ENCODE data around the gene TMTC1.

DNA sequence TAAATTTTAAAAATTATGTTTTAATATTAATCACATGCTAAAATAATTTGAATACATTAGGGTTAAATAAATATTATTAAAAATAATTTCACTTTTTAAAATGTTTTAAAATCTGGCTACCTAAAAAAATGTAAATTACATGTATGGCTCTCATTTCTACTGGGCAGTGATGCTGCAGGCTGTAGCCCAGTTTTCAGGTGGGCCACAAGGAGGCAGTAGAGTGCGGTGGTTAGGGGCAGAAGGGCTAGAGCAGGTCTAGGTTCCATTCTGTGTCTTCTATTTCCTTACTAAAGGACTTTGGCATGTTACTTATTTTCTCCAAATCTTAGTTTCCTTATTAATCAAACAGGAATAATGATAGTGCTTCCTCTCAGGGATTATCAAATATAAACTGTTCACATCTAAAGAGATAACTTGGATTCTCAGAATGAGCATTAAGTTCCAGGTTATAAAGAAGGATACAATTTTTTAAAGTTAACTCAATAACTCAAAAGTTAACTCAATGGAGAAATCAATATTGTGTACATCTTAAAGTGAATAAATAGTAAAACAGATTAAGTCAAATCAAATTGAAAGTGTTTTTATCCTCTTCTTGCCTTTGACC is 231.3 kb downstream of the TMTC1 start:
- TF ChIP-seq, protein P1, sequence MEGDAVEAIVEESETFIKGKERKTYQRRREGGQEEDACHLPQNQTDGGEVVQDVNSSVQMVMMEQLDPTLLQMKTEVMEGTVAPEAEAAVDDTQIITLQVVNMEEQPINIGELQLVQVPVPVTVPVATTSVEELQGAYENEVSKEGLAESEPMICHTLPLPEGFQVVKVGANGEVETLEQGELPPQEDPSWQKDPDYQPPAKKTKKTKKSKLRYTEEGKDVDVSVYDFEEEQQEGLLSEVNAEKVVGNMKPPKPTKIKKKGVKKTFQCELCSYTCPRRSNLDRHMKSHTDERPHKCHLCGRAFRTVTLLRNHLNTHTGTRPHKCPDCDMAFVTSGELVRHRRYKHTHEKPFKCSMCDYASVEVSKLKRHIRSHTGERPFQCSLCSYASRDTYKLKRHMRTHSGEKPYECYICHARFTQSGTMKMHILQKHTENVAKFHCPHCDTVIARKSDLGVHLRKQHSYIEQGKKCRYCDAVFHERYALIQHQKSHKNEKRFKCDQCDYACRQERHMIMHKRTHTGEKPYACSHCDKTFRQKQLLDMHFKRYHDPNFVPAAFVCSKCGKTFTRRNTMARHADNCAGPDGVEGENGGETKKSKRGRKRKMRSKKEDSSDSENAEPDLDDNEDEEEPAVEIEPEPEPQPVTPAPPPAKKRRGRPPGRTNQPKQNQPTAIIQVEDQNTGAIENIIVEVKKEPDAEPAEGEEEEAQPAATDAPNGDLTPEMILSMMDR (conservative IDR thresholded peaks at IDR 0.05; ENCODE audit: low read depth in 2 of 2): peak; percentile 94 to 95
- TF ChIP-seq, protein P2, sequence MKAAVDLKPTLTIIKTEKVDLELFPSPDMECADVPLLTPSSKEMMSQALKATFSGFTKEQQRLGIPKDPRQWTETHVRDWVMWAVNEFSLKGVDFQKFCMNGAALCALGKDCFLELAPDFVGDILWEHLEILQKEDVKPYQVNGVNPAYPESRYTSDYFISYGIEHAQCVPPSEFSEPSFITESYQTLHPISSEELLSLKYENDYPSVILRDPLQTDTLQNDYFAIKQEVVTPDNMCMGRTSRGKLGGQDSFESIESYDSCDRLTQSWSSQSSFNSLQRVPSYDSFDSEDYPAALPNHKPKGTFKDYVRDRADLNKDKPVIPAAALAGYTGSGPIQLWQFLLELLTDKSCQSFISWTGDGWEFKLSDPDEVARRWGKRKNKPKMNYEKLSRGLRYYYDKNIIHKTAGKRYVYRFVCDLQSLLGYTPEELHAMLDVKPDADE (IDR thresholded peaks at IDR 0.05): no peak
- TF ChIP-seq, protein P3, sequence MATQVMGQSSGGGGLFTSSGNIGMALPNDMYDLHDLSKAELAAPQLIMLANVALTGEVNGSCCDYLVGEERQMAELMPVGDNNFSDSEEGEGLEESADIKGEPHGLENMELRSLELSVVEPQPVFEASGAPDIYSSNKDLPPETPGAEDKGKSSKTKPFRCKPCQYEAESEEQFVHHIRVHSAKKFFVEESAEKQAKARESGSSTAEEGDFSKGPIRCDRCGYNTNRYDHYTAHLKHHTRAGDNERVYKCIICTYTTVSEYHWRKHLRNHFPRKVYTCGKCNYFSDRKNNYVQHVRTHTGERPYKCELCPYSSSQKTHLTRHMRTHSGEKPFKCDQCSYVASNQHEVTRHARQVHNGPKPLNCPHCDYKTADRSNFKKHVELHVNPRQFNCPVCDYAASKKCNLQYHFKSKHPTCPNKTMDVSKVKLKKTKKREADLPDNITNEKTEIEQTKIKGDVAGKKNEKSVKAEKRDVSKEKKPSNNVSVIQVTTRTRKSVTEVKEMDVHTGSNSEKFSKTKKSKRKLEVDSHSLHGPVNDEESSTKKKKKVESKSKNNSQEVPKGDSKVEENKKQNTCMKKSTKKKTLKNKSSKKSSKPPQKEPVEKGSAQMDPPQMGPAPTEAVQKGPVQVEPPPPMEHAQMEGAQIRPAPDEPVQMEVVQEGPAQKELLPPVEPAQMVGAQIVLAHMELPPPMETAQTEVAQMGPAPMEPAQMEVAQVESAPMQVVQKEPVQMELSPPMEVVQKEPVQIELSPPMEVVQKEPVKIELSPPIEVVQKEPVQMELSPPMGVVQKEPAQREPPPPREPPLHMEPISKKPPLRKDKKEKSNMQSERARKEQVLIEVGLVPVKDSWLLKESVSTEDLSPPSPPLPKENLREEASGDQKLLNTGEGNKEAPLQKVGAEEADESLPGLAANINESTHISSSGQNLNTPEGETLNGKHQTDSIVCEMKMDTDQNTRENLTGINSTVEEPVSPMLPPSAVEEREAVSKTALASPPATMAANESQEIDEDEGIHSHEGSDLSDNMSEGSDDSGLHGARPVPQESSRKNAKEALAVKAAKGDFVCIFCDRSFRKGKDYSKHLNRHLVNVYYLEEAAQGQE (IDR thresholded peaks at IDR 0.05; ENCODE audit: unreplicated experiment): no peak
- TF ChIP-seq EZH2 (IDR thresholded peaks at IDR 0.05; ENCODE audit: low read depth, unreplicated experiment): no peak
- no peak for TF ChIP-seq ZNF331 (CRISPR knock-in tag; IDR thresholded peaks at IDR 0.05; ENCODE audit: low read depth)
- no peak for TF ChIP-seq CREB1 (CRISPR knock-in tag; IDR thresholded peaks at IDR 0.05; ENCODE audit: low read depth)
- no peak for TF ChIP-seq POLR2AphosphoS5 (IDR thresholded peaks at IDR 0.05; ENCODE audit: low read depth)
- no peak for TF ChIP-seq STAT1 (IDR thresholded peaks at IDR 0.05; ENCODE audit: unreplicated experiment)
- TF ChIP-seq ZNF114 (CRISPR knock-in tag; IDR thresholded peaks at IDR 0.05): no peak
- no peak for TF ChIP-seq EZH2phosphoT487 (IDR thresholded peaks at IDR 0.05; ENCODE audit: unreplicated experiment)
- no peak for TF ChIP-seq NANOG (IDR thresholded peaks at IDR 0.05; ENCODE audit: borderline replicate concordance)
- no peak for TF ChIP-seq JUNB (IDR thresholded peaks at IDR 0.05; ENCODE audit: unreplicated experiment)
- TF ChIP-seq, protein P4, sequence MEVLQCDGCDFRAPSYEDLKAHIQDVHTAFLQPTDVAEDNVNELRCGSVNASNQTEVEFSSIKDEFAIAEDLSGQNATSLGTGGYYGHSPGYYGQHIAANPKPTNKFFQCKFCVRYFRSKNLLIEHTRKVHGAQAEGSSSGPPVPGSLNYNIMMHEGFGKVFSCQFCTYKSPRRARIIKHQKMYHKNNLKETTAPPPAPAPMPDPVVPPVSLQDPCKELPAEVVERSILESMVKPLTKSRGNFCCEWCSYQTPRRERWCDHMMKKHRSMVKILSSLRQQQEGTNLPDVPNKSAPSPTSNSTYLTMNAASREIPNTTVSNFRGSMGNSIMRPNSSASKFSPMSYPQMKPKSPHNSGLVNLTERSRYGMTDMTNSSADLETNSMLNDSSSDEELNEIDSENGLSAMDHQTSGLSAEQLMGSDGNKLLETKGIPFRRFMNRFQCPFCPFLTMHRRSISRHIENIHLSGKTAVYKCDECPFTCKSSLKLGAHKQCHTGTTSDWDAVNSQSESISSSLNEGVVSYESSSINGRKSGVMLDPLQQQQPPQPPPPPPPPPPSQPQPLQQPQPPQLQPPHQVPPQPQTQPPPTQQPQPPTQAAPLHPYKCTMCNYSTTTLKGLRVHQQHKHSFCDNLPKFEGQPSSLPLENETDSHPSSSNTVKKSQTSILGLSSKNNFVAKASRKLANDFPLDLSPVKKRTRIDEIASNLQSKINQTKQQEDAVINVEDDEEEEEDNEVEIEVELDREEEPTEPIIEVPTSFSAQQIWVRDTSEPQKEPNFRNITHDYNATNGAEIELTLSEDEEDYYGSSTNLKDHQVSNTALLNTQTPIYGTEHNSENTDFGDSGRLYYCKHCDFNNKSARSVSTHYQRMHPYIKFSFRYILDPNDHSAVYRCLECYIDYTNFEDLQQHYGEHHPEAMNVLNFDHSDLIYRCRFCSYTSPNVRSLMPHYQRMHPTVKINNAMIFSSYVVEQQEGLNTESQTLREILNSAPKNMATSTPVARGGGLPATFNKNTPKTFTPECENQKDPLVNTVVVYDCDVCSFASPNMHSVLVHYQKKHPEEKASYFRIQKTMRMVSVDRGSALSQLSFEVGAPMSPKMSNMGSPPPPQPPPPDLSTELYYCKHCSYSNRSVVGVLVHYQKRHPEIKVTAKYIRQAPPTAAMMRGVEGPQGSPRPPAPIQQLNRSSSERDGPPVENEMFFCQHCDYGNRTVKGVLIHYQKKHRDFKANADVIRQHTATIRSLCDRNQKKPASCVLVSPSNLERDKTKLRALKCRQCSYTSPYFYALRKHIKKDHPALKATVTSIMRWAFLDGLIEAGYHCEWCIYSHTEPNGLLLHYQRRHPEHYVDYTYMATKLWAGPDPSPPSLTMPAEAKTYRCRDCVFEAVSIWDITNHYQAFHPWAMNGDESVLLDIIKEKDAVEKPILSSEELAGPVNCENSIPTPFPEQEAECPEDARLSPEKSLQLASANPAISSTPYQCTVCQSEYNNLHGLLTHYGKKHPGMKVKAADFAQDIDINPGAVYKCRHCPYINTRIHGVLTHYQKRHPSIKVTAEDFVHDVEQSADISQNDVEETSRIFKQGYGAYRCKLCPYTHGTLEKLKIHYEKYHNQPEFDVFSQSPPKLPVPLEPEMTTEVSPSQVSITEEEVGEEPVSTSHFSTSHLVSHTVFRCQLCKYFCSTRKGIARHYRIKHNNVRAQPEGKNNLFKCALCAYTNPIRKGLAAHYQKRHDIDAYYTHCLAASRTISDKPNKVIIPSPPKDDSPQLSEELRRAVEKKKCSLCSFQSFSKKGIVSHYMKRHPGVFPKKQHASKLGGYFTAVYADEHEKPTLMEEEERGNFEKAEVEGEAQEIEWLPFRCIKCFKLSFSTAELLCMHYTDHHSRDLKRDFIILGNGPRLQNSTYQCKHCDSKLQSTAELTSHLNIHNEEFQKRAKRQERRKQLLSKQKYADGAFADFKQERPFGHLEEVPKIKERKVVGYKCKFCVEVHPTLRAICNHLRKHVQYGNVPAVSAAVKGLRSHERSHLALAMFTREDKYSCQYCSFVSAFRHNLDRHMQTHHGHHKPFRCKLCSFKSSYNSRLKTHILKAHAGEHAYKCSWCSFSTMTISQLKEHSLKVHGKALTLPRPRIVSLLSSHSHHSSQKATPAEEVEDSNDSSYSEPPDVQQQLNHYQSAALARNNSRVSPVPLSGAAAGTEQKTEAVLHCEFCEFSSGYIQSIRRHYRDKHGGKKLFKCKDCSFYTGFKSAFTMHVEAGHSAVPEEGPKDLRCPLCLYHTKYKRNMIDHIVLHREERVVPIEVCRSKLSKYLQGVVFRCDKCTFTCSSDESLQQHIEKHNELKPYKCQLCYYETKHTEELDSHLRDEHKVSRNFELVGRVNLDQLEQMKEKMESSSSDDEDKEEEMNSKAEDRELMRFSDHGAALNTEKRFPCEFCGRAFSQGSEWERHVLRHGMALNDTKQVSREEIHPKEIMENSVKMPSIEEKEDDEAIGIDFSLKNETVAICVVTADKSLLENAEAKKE (CRISPR knock-in tag; IDR thresholded peaks at IDR 0.05): no peak
